Measurements from ENCODE around the gene CATSPERE.

Gene CATSPERE

DNA sequence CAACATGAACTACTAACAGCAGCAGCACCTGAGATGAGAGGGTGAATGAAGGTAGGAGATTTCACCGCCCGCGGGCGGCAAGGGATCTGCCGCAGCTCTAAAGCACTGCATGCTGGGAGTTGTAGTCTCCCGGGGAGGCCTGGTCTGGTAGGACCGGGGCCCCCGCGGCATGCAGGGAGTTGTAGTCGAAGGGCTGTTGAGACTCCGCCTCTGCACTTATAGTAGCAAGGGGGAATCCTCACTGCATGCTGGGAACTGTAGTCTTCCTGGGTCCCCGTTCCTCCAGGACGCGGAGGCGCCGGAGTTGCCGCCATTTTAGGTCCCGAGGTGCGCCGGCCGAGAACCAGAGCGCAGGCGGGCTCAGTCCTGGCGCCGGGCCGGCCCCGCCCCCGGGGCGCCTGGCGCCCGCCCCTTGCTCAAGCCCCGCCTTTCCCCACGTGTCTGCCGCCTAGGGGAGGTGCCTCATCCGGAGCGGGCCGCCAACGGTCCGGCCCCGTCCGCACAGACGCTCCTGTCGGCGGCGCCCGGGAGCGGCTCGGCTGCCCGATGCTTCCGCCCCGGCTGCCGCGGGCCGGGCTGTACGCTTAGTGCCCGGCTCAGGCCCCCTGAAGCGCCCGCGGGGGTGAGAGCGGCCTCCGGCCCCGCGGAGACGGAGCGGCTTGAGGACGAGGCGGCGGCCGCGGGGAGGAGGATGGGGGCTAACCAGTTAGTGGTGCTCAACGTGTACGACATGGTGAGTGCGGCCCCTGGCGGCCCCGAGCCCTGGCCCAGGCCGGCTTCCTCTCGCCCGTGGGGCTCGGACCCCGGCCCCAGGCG lies 191.8 kb downstream of the CATSPERE start, which contains the start of gene DESI2:
Gene DESI2, plus strand, starts transcription at position 504 of the 816 bp plus-strand sequence. Its CDS starts 188 bp downstream, at position 692.
- TF ChIP-seq CTCF (IDR thresholded peaks at IDR 0.05; ENCODE audit: insufficient read depth, low read depth, low read length, missing control alignments): peak; percentile 46
- H3K4me3 ChIP-seq (ENCODE audit: low read depth, low read length): peak within 1 kb of the TSS; percentile 89
- peak; percentile 99 for DNase-seq (ENCODE audit: low read depth)

GRCh38 chr1:244653439-244654107 lies 192.5 kb downstream of the CATSPERE start:
- no peak for DNase-seq (ENCODE audit: low read depth)
- TF ChIP-seq CTCF (IDR thresholded peaks at IDR 0.05; ENCODE audit: insufficient read depth, low read depth, low read length, missing control alignments): no peak
- peak overlapping the region; percentile 89 for H3K4me3 ChIP-seq (ENCODE audit: low read depth, low read length)

DNA sequence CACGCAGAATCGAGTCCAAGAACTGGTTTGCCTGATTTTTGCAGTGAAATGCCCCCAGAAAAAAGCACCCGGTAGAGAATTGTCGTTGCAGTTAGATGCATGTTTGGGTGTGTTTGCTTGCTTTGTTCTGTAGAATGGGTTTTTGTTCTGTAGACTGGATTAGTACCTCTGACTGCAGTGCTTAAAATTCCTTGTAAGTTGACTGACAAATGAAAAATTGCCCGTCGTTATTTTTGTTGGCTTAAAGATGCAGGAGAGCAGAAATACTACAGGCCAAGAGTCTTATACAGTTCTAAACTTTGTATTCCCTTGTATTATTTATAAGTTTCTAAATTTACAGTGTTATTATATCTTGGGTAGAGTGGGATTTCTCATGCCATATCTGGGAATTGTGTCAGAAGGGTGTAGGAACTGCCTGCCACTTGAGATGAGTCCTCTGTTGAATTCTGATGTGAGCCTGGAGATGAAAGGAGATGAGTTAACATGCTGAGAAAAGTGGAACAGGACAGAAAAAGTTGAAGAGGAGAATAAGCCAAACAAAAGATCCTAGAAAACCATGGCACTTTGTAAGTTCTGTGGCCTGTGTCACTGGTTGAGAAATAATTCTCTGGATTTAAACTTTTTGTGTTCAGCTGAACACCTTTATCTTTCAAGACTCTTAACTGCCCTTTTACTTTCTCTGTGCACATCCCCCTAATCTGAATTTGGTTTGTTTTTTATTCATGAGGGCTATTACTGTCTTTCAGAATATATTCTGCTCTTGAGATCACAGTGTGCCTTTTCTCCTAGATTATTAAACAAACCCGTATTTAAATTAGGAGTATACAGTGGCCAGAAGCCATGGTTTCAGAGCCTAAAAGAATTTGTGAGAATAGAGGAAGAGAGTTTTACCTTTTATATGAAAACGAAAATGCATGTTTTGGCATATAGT lies 193.3 kb downstream of the CATSPERE start:
- DNase-seq (ENCODE audit: low read depth): no peak
- peak overlapping the region; percentile 89 for H3K4me3 ChIP-seq (ENCODE audit: low read depth, low read length)
- TF ChIP-seq CTCF (IDR thresholded peaks at IDR 0.05; ENCODE audit: insufficient read depth, low read depth, low read length, missing control alignments): no peak

DNA sequence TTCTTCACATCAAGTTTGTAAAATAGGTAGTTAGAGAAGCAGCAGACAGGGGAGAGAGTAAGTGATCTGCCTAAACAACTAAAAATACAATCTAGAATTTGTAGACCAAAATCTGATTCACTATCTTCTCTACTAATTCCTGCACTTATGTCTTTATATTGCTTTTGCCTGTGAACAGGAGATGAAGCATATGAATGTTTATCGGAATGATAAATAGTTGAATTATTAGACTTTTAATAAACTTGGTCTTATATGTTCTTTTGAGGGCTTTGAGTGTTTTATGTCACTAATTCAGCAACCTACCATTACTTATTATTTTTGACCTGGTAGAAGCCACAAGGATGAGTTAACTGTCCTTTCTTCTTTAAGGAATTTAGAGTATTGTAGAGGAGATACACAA lies 194.1 kb downstream of the CATSPERE start:
- H3K4me3 ChIP-seq (ENCODE audit: low read depth, low read length): no peak overlapping the region
- no peak for TF ChIP-seq CTCF (IDR thresholded peaks at IDR 0.05; ENCODE audit: insufficient read depth, low read depth, low read length, missing control alignments)
- DNase-seq (ENCODE audit: low read depth): no peak

DNA sequence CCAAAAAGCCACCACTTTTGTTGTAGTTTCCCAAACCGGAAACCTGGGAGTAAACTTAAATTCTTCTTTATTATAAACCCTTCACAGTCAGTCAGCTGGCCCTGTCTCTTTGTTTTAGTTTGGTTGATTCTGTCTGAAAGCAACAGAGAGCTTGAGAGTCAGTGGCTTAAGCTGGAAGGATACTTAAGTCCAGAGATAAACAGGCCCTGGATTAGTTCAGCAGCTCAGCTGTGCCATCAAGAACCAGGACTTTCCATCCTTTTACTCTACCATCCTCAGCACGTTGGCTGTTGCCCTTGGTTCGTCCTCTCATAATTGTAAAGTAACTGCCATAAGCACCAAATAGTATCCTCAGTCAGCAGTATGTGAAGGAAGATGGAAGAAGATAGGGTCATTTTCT lies 196.3 kb downstream of the CATSPERE start:
- no peak overlapping the region for H3K4me3 ChIP-seq (ENCODE audit: low read depth, low read length)
- DNase-seq (ENCODE audit: low read depth): no peak
- no peak for TF ChIP-seq CTCF (IDR thresholded peaks at IDR 0.05; ENCODE audit: insufficient read depth, low read depth, low read length, missing control alignments)

DNA sequence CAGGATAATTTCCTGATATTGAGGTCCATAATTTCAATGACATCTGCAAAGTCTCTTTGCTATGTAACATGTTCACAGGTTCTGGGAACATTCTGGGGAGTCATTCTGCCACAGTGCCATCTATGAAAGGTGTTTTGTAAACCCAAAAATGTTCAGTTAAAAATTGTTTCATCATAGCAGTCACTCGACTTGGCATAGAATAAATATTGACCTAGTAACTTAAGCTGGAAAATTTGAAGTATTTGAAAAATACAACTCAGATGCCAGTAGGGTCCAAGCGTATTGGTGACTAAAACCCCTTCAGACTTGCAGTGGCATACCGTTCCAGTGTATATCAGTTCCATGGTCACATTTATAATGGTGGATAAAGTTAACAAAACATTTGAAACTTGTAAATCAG lies 198.6 kb downstream of the CATSPERE start:
- no peak overlapping the region for H3K4me3 ChIP-seq (ENCODE audit: low read depth, low read length)
- TF ChIP-seq CTCF (IDR thresholded peaks at IDR 0.05; ENCODE audit: insufficient read depth, low read depth, low read length, missing control alignments): no peak
- no peak for DNase-seq (ENCODE audit: low read depth)

Data from GM12865 (cell line).